Fibroblast of villous mesenchyme (primary cell): ENCODE data around the gene CHI3L1. TPM values are rescaled to one million over a fixed set of nuclear protein-coding genes. Genes with fewer than 3 reads are reported as not detected.

Experiments used
- DNase-seq: peaks from one replicate; pipeline ENCODE4 v3.0.0-alpha.2; 2010; ENCODE audit warnings: low read depth
- H3K4me3 ChIP-seq: 2 replicates; pipeline ENCODE4 v1.5.1; 2011; ENCODE audit warnings: low read depth, mild to moderate bottlenecking, low read length
- CTCF ChIP-seq: IDR thresholded peaks from 2 replicates; pipeline ENCODE4 v1.5.1; 2012; ENCODE audit warnings: low read depth, mild to moderate bottlenecking, low read length; ENCODE audit not compliant: insufficient read depth
- total RNA-seq: library from RNA; depleted of rRNA; stranded (reverse); fragments of >200 nt; gene quantifications from 2 replicates; pipeline ENCODE4 v1.2.3, GENCODE V29; 2012

Gene CHI3L1
- total RNA-seq, 1 donor: 136 TPM

- no peak overlapping the region for H3K4me3 ChIP-seq
- no peak for DNase-seq
- no peak for TF ChIP-seq CTCF
Observed at GRCh38 chr1:203169770-203170520, 16.6 kb downstream of the CHI3L1 start.

- no peak overlapping the region for H3K4me3 ChIP-seq
- DNase-seq: no peak
- no peak for TF ChIP-seq CTCF
Observed at GRCh38 chr1:203168991-203169390, 17.5 kb downstream of the CHI3L1 start.

- no peak for DNase-seq
- H3K4me3 ChIP-seq: no peak overlapping the region
- TF ChIP-seq CTCF: no peak
Observed at GRCh38 chr1:203168256-203168786, 18.2 kb downstream of the CHI3L1 start.

GRCh38 chr1:203167913-203168200, 18.6 kb downstream of the CHI3L1 start:
- no peak for TF ChIP-seq CTCF
- DNase-seq: no peak
- no peak overlapping the region for H3K4me3 ChIP-seq

- H3K4me3 ChIP-seq: no peak overlapping the region
- peak; percentile 15 for DNase-seq
- TF ChIP-seq CTCF: no peak
Observed at GRCh38 chr1:203167026-203167912, 19.2 kb downstream of the CHI3L1 start.

- TF ChIP-seq CTCF: peak; percentile 27
- no peak for DNase-seq
- no peak overlapping the region for H3K4me3 ChIP-seq
Observed at GRCh38 chr1:203166192-203166940, 20.1 kb downstream of the CHI3L1 start.
